Gastrocnemius medialis (tissue), 4 donors: Measurements from ENCODE around the gene NSUN4.

Experiments
- POLR2A ChIP-seq, 2 donors: fragments of 450-650 bp; IDR thresholded peaks; one replicate each; pipeline ENCODE4 v1.6.1; 2017; ENCODE audit warnings: antibody characterized with exemption in 2 of 2, mild to moderate bottlenecking in 2 of 2, moderate library complexity in 2 of 2
- TF ChIP-seq, protein P1 (sequence below), 5 experiments: fragments of 450-650 bp in 3 of 5; fragments of 200-600 bp in 2 of 5; sonication (generic) in 2 of 5; IDR thresholded peaks in 4 of 5; conservative IDR thresholded peaks in 1 of 5; 1 replicate in 4 of 5; 2 replicates in 1 of 5; pipeline ENCODE4 v1.5.1; 2016 to 2019; ENCODE audit warnings: antibody characterized with exemption in 5 of 5, mild to moderate bottlenecking in 3 of 5, moderate library complexity in 3 of 5

DNA sequence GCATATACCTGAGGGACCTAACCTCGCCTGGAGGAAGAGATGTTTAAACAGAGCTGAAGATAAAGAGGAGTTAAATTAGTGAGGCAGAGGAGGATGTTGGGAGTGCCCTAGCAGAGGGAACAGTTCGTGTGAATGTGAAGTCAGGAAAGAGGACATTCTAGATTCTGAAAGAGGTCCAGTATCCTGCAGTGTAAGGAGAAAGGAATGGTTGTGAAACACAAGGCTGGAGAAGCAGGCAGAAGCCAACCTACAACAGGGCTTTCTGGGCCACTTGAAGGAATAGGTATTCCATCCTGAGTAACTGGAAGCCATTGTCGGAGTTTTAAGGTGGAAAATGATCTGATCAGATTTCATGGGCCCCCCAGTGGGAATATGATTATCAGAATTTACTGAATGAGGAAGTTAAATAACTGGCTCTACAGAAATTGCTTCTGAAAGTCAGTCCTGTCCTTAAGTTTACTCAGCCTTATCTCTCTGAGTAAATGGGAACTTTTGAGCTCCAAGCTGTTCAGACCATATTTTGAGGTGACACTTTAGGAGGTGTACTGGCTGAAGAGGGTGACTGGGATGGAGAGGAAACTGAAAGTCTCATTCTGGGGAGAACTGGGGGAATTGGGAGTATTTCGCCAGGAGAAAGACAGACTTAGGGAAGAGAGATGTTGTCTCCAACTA is 29.1 kb downstream of the NSUN4 start:
- TF ChIP-seq, protein P1, sequence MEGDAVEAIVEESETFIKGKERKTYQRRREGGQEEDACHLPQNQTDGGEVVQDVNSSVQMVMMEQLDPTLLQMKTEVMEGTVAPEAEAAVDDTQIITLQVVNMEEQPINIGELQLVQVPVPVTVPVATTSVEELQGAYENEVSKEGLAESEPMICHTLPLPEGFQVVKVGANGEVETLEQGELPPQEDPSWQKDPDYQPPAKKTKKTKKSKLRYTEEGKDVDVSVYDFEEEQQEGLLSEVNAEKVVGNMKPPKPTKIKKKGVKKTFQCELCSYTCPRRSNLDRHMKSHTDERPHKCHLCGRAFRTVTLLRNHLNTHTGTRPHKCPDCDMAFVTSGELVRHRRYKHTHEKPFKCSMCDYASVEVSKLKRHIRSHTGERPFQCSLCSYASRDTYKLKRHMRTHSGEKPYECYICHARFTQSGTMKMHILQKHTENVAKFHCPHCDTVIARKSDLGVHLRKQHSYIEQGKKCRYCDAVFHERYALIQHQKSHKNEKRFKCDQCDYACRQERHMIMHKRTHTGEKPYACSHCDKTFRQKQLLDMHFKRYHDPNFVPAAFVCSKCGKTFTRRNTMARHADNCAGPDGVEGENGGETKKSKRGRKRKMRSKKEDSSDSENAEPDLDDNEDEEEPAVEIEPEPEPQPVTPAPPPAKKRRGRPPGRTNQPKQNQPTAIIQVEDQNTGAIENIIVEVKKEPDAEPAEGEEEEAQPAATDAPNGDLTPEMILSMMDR (IDR thresholded peaks at IDR 0.05 in 4 of 5, conservative IDR thresholded peaks at IDR 0.05 in 1 of 5), result no peak
- no peak for TF ChIP-seq POLR2A (IDR thresholded peaks at IDR 0.05)
